ENCODE data around the gene PYCARD.
"Not testable (repeated sequence)": the region's sequence is repeated elsewhere in the genome, so short reads cannot be mapped to it uniquely, and the experiment has no call there.

The PYCARD gene

GRCh38 chr16:31190818-31191444 is 11.6 kb downstream of the PYCARD start:
- no peak for DNase-seq (ENCODE audit: low read depth in 2 of 2)

GRCh38 chr16:31190061-31190460 is 12.5 kb downstream of the PYCARD start:
- no peak for DNase-seq (ENCODE audit: low read depth in 2 of 2)

- DNase-seq (ENCODE audit: low read depth in 2 of 2): no peak
Observed at GRCh38 chr16:31189412-31189778, 13.2 kb downstream of the PYCARD start.

GRCh38 chr16:31188450-31189411 is 13.8 kb downstream of the PYCARD start:
- no peak for DNase-seq (ENCODE audit: low read depth in 2 of 2)

- DNase-seq (ENCODE audit: low read depth in 2 of 2): no peak
Observed at GRCh38 chr16:31187808-31188189, 14.8 kb downstream of the PYCARD start.

GRCh38 chr16:31186930-31187807 is 15.4 kb downstream of the PYCARD start:
- DNase-seq (ENCODE audit: low read depth in 2 of 2): no peak

GRCh38 chr16:31186176-31186575 is 16.4 kb downstream of the PYCARD start:
- no peak for DNase-seq (ENCODE audit: low read depth in 2 of 2)

- no peak for DNase-seq (ENCODE audit: low read depth in 2 of 2)
Observed at GRCh38 chr16:31185339-31185738, 17.2 kb downstream of the PYCARD start.

- DNase-seq (ENCODE audit: low read depth in 2 of 2): no peak
Observed at GRCh38 chr16:31184888-31185287, 17.7 kb downstream of the PYCARD start.

- DNase-seq (ENCODE audit: low read depth in 2 of 2): no peak
Observed at GRCh38 chr16:31183432-31184428, 18.8 kb downstream of the PYCARD start.

- no peak for DNase-seq (ENCODE audit: low read depth in 2 of 2)
Observed at GRCh38 chr16:31182391-31182790, 20.2 kb downstream of the PYCARD start.

- no peak for DNase-seq (ENCODE audit: low read depth in 2 of 2)
Observed at GRCh38 chr16:31181102-31181830, 21.3 kb downstream of the PYCARD start.

GRCh38 chr16:31179747-31180459 is 22.7 kb downstream of the PYCARD start, which contains the start of gene FUS:
TSS of gene FUS (plus strand) at chr16:31180139. CDS start at chr16:31180215, 76 bp downstream.
- DNase-seq (ENCODE audit: low read depth in 2 of 2): peak; percentile 88

GRCh38 chr16:31179219-31179746 is 23.3 kb downstream of the PYCARD start:
- no peak for DNase-seq (ENCODE audit: low read depth in 2 of 2)

GRCh38 chr16:31177136-31177535 is 25.4 kb downstream of the PYCARD start:
- peak in 1 of 2 donors; percentile 41 for DNase-seq (ENCODE audit: low read depth in 2 of 2)

GRCh38 chr16:31170048-31170447 is 32.5 kb downstream of the PYCARD start:
- DNase-seq (ENCODE audit: low read depth in 2 of 2): not testable (repeated sequence)

- DNase-seq (ENCODE audit: low read depth in 2 of 2): no peak
Observed at GRCh38 chr16:31168848-31169247, 33.7 kb downstream of the PYCARD start.

- DNase-seq (ENCODE audit: low read depth in 2 of 2): no peak
Observed at GRCh38 chr16:31167315-31167714, 35.2 kb downstream of the PYCARD start.

- DNase-seq (ENCODE audit: low read depth in 2 of 2): no peak
Observed at GRCh38 chr16:31157136-31157535, 45.4 kb downstream of the PYCARD start.

All from stimulated activated CD4-positive, alpha-beta T cell treated with anti-CD3 and anti-CD28 coated beads, Interleukin-15, amount 100 ng/mL, for 48 hours (primary cell).